A549 (cell line): Measurements from ENCODE around the gene MEMO1. TPM values are rescaled to one million over a fixed set of nuclear protein-coding genes. Genes with fewer than 3 reads are reported as not detected.
"Not testable (repeated sequence)": the region's sequence is repeated elsewhere in the genome, so short reads cannot be mapped to it uniquely, and the experiment has no call there.

Source experiments
- ATAC-seq, 2 experiments: fragments of 200-7000 bp in 1 of 2; fragments of >200 bp in 1 of 2; cut with Nextera tagmentation in 1 of 2; cut with Tn5 transposase in 1 of 2; 3 replicates each; pipeline versions ENCODE4 v1.8.0 to v1.9.1; 2018 to 2020; ENCODE audit warnings: mild to moderate bottlenecking in 1 of 2, moderate library complexity in 1 of 2
- CTCF ChIA-PET: fragments of 300-600 bp; sonication (Branson Sonifier 250); formaldehyde crosslinking; extraction: SDS; loops from one replicate; lab custom pipeline; 2021; ENCODE audit warnings: antibody characterized with exemption, inconsistent platforms; lab: Yijun Ruan, JAX
- POLR2A ChIA-PET: fragments of 350-600 bp; formaldehyde crosslinking; extraction: SDS; loops from one replicate; lab custom pipeline; 2021; ENCODE audit warnings: antibody characterized with exemption, inconsistent platforms; lab: Yijun Ruan, JAX
- DNase-seq, 2 experiments: peaks; one replicate each; pipeline versions ENCODE4 v3.0.0 to v3.0.0-alpha.2; 2011 to 2016; ENCODE audit warnings: low read depth in 1 of 2, low spot score in 1 of 2
- FAIRE-seq: peaks from 2 replicates; lab custom pipeline; 2011; peaks lifted over from hg19 to GRCh38; lab: Jason Lieb, UNC
- H3K27ac ChIP-seq, 2 experiments: fragments of >200 bp; sonication (Bioruptor Twin); formaldehyde crosslinking; 3 replicates each; pipeline ENCODE4 v1.5.1; 2016 to 2017
- H3K4me1 ChIP-seq: fragments of >200 bp; sonication (Bioruptor Twin); formaldehyde crosslinking; 3 replicates; pipeline ENCODE4 v1.6.1; 2016
- H3K4me2 ChIP-seq: fragments of >200 bp; sonication (Bioruptor Twin); formaldehyde crosslinking; 3 replicates; pipeline ENCODE4 v1.6.1; 2016
- H3K4me3 ChIP-seq: fragments of >200 bp; sonication (Bioruptor Twin); formaldehyde crosslinking; 3 replicates; pipeline ENCODE4 v1.5.1; 2016
- H3K9me3 ChIP-seq: fragments of >200 bp; sonication (Bioruptor Twin); formaldehyde crosslinking; 3 replicates; pipeline ENCODE4 v1.6.1; 2016
- ATOH8 ChIP-seq: fragments of 250-450 bp; sonication (Bioruptor Pico); IDR thresholded peaks from 2 replicates; pipeline ENCODE4 v1.5.0; 2020; ENCODE audit warnings: low read depth, mild to moderate bottlenecking, moderate library complexity
- CBX2 ChIP-seq: fragments of 200-600 bp; sonication (generic); IDR thresholded peaks from 2 replicates; pipeline ENCODE4 v1.6.1; 2016; ENCODE audit warnings: low read depth, mild to moderate bottlenecking, borderline replicate concordance
- CHD2 ChIP-seq: fragments of 150-350 bp; IDR thresholded peaks from 2 replicates; pipeline ENCODE4 v1.6.1; 2014; ENCODE audit warnings: low read length; ENCODE audit not compliant: partially characterized antibody
- CHD4 ChIP-seq: fragments of 200-600 bp; sonication (generic); IDR thresholded peaks from 2 replicates; pipeline ENCODE4 v1.6.1; 2016; ENCODE audit warnings: antibody characterized with exemption, mild to moderate bottlenecking, borderline replicate concordance
- E2F6 ChIP-seq: IDR thresholded peaks from 2 replicates; pipeline ENCODE4 v1.6.1; 2012; ENCODE audit warnings: low read depth, borderline replicate concordance
- FOXS1 ChIP-seq: fragments of 250-450 bp; sonication (Bioruptor Pico); IDR thresholded peaks from 2 replicates; pipeline ENCODE4 v1.5.0; 2020; ENCODE audit warnings: mild to moderate bottlenecking, moderate library complexity
- HDAC2 ChIP-seq: fragments of 200-600 bp; sonication (generic); IDR thresholded peaks from 2 replicates; pipeline ENCODE4 v1.6.1; 2016
- JUN ChIP-seq, 2 experiments: fragments of >200 bp; sonication (Bioruptor Twin); formaldehyde crosslinking; IDR thresholded peaks; 2 replicates in 1 of 2; 3 replicates in 1 of 2; pipeline ENCODE4 v1.6.1; 2016 to 2017
- JUNB ChIP-seq: fragments of >200 bp; sonication (Bioruptor Twin); formaldehyde crosslinking; IDR thresholded peaks from 2 replicates; pipeline ENCODE4 v1.6.1; 2016
- KDM1A ChIP-seq: fragments of 200-600 bp; sonication (generic); IDR thresholded peaks from 2 replicates; pipeline ENCODE4 v1.6.1; 2016; ENCODE audit warnings: low read depth, mild to moderate bottlenecking
- KDM5A ChIP-seq: fragments of 200-600 bp; sonication (generic); IDR thresholded peaks from 2 replicates; pipeline ENCODE4 v1.6.1; 2016; ENCODE audit warnings: antibody characterized with exemption, mild to moderate bottlenecking
- MAFK ChIP-seq: fragments of 450-650 bp; IDR thresholded peaks from 2 replicates; pipeline ENCODE4 v1.6.1; 2014; ENCODE audit not compliant: partially characterized antibody
- POLR2A ChIP-seq: IDR thresholded peaks from 2 replicates; pipeline ENCODE4 v1.6.1; 2012; ENCODE audit warnings: mild to moderate bottlenecking, low read length
- RAD21 ChIP-seq, 2 experiments: fragments of >200 bp in 1 of 2; sonication (Bioruptor Twin) in 1 of 2; formaldehyde crosslinking in 1 of 2; IDR thresholded peaks in 1 of 2; conservative IDR thresholded peaks in 1 of 2; 2 replicates in 1 of 2; 3 replicates in 1 of 2; pipeline ENCODE4 v1.6.1; 2012 to 2018; ENCODE audit warnings: inconsistent platforms in 1 of 2
- RARB ChIP-seq: fragments of 250-450 bp; sonication (Bioruptor Pico); IDR thresholded peaks from 2 replicates; pipeline ENCODE4 v1.8.0; 2021; ENCODE audit warnings: mild to moderate bottlenecking, moderate library complexity
- REST ChIP-seq: fragments of 200-600 bp; sonication (generic); IDR thresholded peaks from 2 replicates; pipeline ENCODE4 v1.6.1; 2016; ENCODE audit warnings: antibody characterized with exemption, mild to moderate bottlenecking, moderate library complexity
- SMC3 ChIP-seq: fragments of >200 bp; sonication (Bioruptor Twin); formaldehyde crosslinking; IDR thresholded peaks from 3 replicates; pipeline ENCODE4 v1.6.1; 2018; ENCODE audit warnings: inconsistent platforms
- ZFP36 ChIP-seq: fragments of 450-650 bp; IDR thresholded peaks from 2 replicates; pipeline ENCODE4 v1.6.1; 2014; ENCODE audit warnings: borderline replicate concordance; ENCODE audit not compliant: partially characterized antibody
- WGBS: methylation state at CpG from one replicate; pipeline ENCODE4 v1.1.6; 2017; ENCODE audit errors: missing lambda C conversion rate; 5-methylcytosine and 5-hydroxymethylcytosine counted together
- polyA plus RNA-seq, 4 experiments: library from polyadenylated mRNA; depleted of rRNA in 3 of 4; stranded (reverse); fragments of >200 nt; fragmentation: RNase III in 1 of 4; extraction: RNeasy Plus Mini Kit Qiagen cat#74134 plus additional on column Dnase treatment in 1 of 4; gene quantifications; 2 replicates in 3 of 4; 3 replicates in 1 of 4; pipeline ENCODE4 v1.2.3, GENCODE V29; 2011 to 2017
- TF ChIP-seq, protein P1 (sequence below): fragments of >200 bp; sonication (Bioruptor Twin); formaldehyde crosslinking; IDR thresholded peaks from 2 replicates; pipeline ENCODE4 v1.6.1; 2016
- TF ChIP-seq, protein P2 (sequence below): IDR thresholded peaks from 2 replicates; pipeline ENCODE4 v1.6.1; 2012

MEMO1 gene
- polyA plus RNA-seq, 2 of the 4 experiments (the other 2 are of a cell fraction), result 80.2 to 87.0 TPM

GRCh38 chr2:32012872-32013271, 2.1 kb upstream of the MEMO1 start:
- Histone ChIP-seq H3K4me3 (no peak overlapping the region), H3K27ac (no peak overlapping the region), H3K4me1 (peaks cover 17% of the 10 kb centered on the region), H3K4me2 (no peak overlapping the region), H3K9me3 (no peaks in the 10 kb centered on the region)
- WGBS, result 85% methylated on average over 1 of the region's 1 CpG
- FAIRE-seq, result no peak
- CTCF ChIA-PET, result no interaction called here
- POLR2A ChIA-PET, result interaction anchor here (0.9 to 1.7 kb wide), 4 partner anchors 27 to 153 kb away, joined by 3 to 6 read pairs (median 5); partner anchors contain the start of genes DPY30 and SLC30A6
- no peak for TF ChIP-seq MAFK
- TF ChIP-seq JUN (IDR thresholded peaks at IDR 0.05), result no peak
- TF ChIP-seq JUNB, result no peak
- no peak for TF ChIP-seq SMC3
- no peak for TF ChIP-seq KDM1A
- TF ChIP-seq RARB (CRISPR knock-in tag), result no peak
- no peak for TF ChIP-seq CBX2
- TF ChIP-seq HDAC2, result no peak
- TF ChIP-seq REST, result no peak
- TF ChIP-seq, protein P1, sequence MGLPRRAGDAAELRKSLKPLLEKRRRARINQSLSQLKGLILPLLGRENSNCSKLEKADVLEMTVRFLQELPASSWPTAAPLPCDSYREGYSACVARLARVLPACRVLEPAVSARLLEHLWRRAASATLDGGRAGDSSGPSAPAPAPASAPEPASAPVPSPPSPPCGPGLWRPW, result no peak
- TF ChIP-seq KDM5A, result no peak
- no peak for ATAC-seq
- no peak for DNase-seq

- Histone ChIP-seq H3K4me1 (peaks cover 31% of the 10 kb centered on the region), H3K9me3 (no peaks in the 10 kb centered on the region), H3K27ac (peak overlapping the region; percentile 97 to 99), H3K4me2 (peak overlapping the region; percentile 70), H3K4me3 (peak overlapping the region; percentile 96)
- no peak for FAIRE-seq
- no peak for ATAC-seq
- ChIA-PET POLR2A (interaction anchor here (0.6 to 1.9 kb wide), 6 partner anchors 28 to 611 kb away, joined by 3 to 11 read pairs (median 4); partner anchors contain the start of genes DPY30, SLC30A6 and SPAST), CTCF (interaction anchor here (1.0 kb wide), 1 partner anchor 11 kb away, joined by 3 read pairs; no protein-coding TSS in a partner anchor)
- TF ChIP-seq ZFP36 (no peak), CHD4 (peak; percentile 10; the same call in 1 of the 2 replicates)
- no peak for DNase-seq
- WGBS, result 73% methylated on average over 5 of the region's 5 CpGs
These were observed 715 bp upstream of the MEMO1 start for GRCh38 chr2:32011485-32011960.

- DNase-seq, result peak in 1 of 2 experiments; percentile 78
- H3K9me3 ChIP-seq, H3K4me2 ChIP-seq, CTCF ChIA-PET, FAIRE-seq: not testable (repeated sequence)
- H3K4me3 ChIP-seq, result peak overlapping the region; percentile 96
- 0% methylated on average over 12 of the region's 43 CpGs for WGBS
- peak overlapping the region; percentile 97 to 99 for H3K27ac ChIP-seq
- peak; percentile 80 to 84 for ATAC-seq
- POLR2A ChIA-PET, result interaction anchor here (0.6 to 1.9 kb wide), 8 partner anchors 10 to 155 kb away, joined by 3 to 11 read pairs (median 4); partner anchors contain the start of genes DPY30, SLC30A6 and SPAST
- TF ChIP-seq POLR2A, result peak; percentile 53
- TF ChIP-seq, all 56 proteins: peak for 1; not testable (repeated sequence) for 55
- peaks cover 40% of the 10 kb centered on the region for H3K4me1 ChIP-seq
These were observed 533 bp downstream of the MEMO1 start for GRCh38 chr2:32010280-32010669.

DNA sequence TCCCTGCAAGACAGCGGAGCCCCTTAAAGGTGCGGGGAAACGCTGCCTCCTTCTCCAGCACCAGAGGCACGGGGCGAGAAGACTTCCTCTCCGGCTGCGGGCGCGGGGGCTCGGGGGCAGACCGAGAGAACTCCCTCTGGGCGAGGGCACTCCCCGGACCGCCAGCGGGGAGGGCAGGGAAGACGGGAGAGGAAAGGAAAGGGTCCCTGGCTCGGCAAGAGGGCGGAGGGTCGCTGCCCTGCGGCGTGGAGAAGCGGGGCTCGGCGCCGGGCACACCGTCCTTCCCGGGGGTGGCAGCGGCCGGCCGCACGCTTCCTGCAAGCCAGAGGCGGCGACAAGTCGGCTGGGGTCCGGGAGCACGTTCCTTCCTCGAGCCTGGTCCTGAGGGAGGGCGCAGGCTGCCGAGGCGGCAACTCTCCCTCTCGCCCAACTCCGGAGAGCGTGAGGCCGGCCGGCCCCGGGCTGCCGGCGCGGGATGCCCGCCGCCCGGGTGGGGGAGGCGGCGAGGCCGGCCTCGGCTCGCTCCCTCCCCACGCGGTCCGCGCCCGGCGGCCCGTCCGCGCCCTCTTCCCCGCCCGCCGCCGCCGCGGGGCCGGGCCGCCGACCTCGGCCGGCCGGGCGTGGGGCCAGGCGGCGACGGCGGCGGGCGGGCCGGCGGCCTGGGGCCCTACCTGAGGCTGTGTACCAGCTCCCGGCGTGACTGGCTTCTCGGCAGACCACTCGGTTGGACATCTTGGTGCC, 1.1 kb downstream of the MEMO1 start:
- H3K4me1 ChIP-seq, result peaks cover 40% of the 10 kb centered on the region
- H3K27ac ChIP-seq, result peak overlapping the region; percentile 97 to 99
- ATAC-seq, result peak; percentile 7 to 48
- ChIA-PET POLR2A (interaction anchor here (0.6 to 1.9 kb wide), 7 partner anchors 12 to 156 kb away, joined by 3 to 12 read pairs (median 4); partner anchors contain the start of genes DPY30 and SLC30A6), CTCF (interaction anchor here (0.8 to 2.3 kb wide), 2 partner anchors 11 to 17 kb away, joined by 3 to 10 read pairs; no protein-coding TSS in a partner anchor)
- H3K4me3 ChIP-seq, result peak overlapping the region; percentile 96
- WGBS, result 1% methylated on average over 33 of the region's 91 CpGs
- no peak for TF ChIP-seq FOXS1 (CRISPR knock-in tag)
- no peak for TF ChIP-seq JUNB
- no peak for TF ChIP-seq CHD2
- TF ChIP-seq ATOH8, result no peak
- no peak; a peak in 1 of 5 replicates for TF ChIP-seq RAD21 (conservative IDR thresholded peaks at IDR 0.05 in 1 of 2, IDR thresholded peaks at IDR 0.05 in 1 of 2)
- TF ChIP-seq, protein P2, sequence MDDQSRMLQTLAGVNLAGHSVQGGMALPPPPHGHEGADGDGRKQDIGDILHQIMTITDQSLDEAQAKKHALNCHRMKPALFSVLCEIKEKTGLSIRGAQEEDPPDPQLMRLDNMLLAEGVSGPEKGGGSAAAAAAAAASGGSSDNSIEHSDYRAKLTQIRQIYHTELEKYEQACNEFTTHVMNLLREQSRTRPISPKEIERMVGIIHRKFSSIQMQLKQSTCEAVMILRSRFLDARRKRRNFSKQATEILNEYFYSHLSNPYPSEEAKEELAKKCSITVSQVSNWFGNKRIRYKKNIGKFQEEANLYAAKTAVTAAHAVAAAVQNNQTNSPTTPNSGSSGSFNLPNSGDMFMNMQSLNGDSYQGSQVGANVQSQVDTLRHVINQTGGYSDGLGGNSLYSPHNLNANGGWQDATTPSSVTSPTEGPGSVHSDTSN, result no peak
- no peak for TF ChIP-seq E2F6
- DNase-seq, result peak in 1 of 2 experiments; percentile 35
- FAIRE-seq, result no peak
- peak overlapping the region; percentile 85 for H3K4me2 ChIP-seq
- H3K9me3 ChIP-seq, result no peaks in the 10 kb centered on the region
